ENCODE results near the gene DNAL1.
A peak's percentile ranks its signal among the peaks of the same experiment; 100 is the strongest.
"Not testable (repeated sequence)": the region's sequence is repeated elsewhere in the genome, so short reads cannot be mapped to it uniquely, and the experiment has no call there.

Gene DNAL1

GRCh38 chr14:73634011-73634833 lies 10.6 kb upstream of the DNAL1 start:
- no peak overlapping the region; the same call in 1 of the 2 replicates for H3K27ac ChIP-seq
- CTCF ChIA-PET, result interaction anchor here (0.5 to 3.0 kb wide), 6 partner anchors 15 to 425 kb away, joined by 3 to 24 read pairs (median 4); partner anchors contain the start of gene ACOT2
- no peak; the same call in 1 of the 2 replicates for TF ChIP-seq CTCF (conservative IDR thresholded peaks at IDR 0.05; ENCODE audit: low read depth)
- no peak for DNase-seq (ENCODE audit: low spot score)
- POLR2A ChIA-PET (ENCODE audit: low non-redundant PET), result no interaction called here

- H3K27ac ChIP-seq; DNase-seq (ENCODE audit: low spot score); POLR2A ChIA-PET (ENCODE audit: low non-redundant PET); CTCF ChIA-PET: not testable (repeated sequence)
Observed at GRCh38 chr14:73636355-73636754, 8.4 kb upstream of the DNAL1 start.

GRCh38 chr14:73637830-73638229 lies 7.0 kb upstream of the DNAL1 start:
- POLR2A ChIA-PET (ENCODE audit: low non-redundant PET), result no interaction called here
- CTCF ChIA-PET, result interaction anchor here (0.6 to 0.7 kb wide), 2 partner anchors 361 to 440 kb away, joined by 3 to 5 read pairs; no protein-coding TSS in a partner anchor

GRCh38 chr14:73640796-73641365 lies 3.9 kb upstream of the DNAL1 start:
- CTCF ChIA-PET, result no interaction called here
- no peak for DNase-seq (ENCODE audit: low spot score)
- POLR2A ChIA-PET (ENCODE audit: low non-redundant PET), result interaction anchor here (0.6 kb wide), 1 partner anchor 132 kb away, joined by 4 read pairs; no protein-coding TSS in a partner anchor
- H3K27ac ChIP-seq, result no peak overlapping the region
- no peak for TF ChIP-seq CTCF (conservative IDR thresholded peaks at IDR 0.05; ENCODE audit: low read depth)

More at GRCh38 chr14:73637830-73638229, 7.0 kb upstream of the DNAL1 start:
- H3K27ac ChIP-seq, result no peak overlapping the region
- no peak for DNase-seq (ENCODE audit: low spot score)
- no peak for TF ChIP-seq CTCF (conservative IDR thresholded peaks at IDR 0.05; ENCODE audit: low read depth)

GRCh38 chr14:73645248-73645610 lies 443 bp downstream of the DNAL1 start:
- CTCF ChIA-PET, result interaction anchor here (0.6 to 0.8 kb wide), 2 partner anchors 136 to 1651 kb away, joined by 3 read pairs; no protein-coding TSS in a partner anchor

GRCh38 chr14:73651005-73651404 lies 6.2 kb downstream of the DNAL1 start:
- H3K27ac ChIP-seq, result no peak overlapping the region
- no peak for TF ChIP-seq CTCF (conservative IDR thresholded peaks at IDR 0.05; ENCODE audit: low read depth)
- POLR2A ChIA-PET (ENCODE audit: low non-redundant PET), result no interaction called here
- CTCF ChIA-PET, result no interaction called here
- no peak for DNase-seq (ENCODE audit: low spot score)

More at GRCh38 chr14:73645248-73645610, 443 bp downstream of the DNAL1 start:
- peak overlapping the region; percentile 81 for H3K27ac ChIP-seq
- POLR2A ChIA-PET (ENCODE audit: low non-redundant PET), result no interaction called here
- no peak for DNase-seq (ENCODE audit: low spot score)
- TF ChIP-seq CTCF (conservative IDR thresholded peaks at IDR 0.05; ENCODE audit: low read depth), result no peak

- no peak for TF ChIP-seq CTCF (conservative IDR thresholded peaks at IDR 0.05; ENCODE audit: low read depth)
Observed at GRCh38 chr14:73655851-73656250, 11.1 kb downstream of the DNAL1 start.

GRCh38 chr14:73659202-73659601 lies 14.4 kb downstream of the DNAL1 start:
- CTCF ChIA-PET; POLR2A ChIA-PET (ENCODE audit: low non-redundant PET); DNase-seq (ENCODE audit: low spot score); H3K27ac ChIP-seq: not testable (repeated sequence)

More at GRCh38 chr14:73655851-73656250, 11.1 kb downstream of the DNAL1 start:
- no peak overlapping the region for H3K27ac ChIP-seq
- no peak for DNase-seq (ENCODE audit: low spot score)
- CTCF ChIA-PET, result interaction anchor here (0.7 to 1.1 kb wide), 2 partner anchors 187 to 1955 kb away, joined by 3 read pairs; no protein-coding TSS in a partner anchor
- POLR2A ChIA-PET (ENCODE audit: low non-redundant PET), result no interaction called here

Data from RWPE1 (cell line).